Measurements from ENCODE around the gene ZNF566.
"Not testable (repeated sequence)": the region's sequence is repeated elsewhere in the genome, so short reads cannot be mapped to it uniquely, and the experiment has no call there.

ZNF566 gene

GRCh38 chr19:36489118-36489919, at the start of gene ZNF566:
Gene ZNF566, minus strand, starts transcription at chr19:36489561. Its CDS starts 13,004 bp downstream, at chr19:36476557.
- DNase-seq (ENCODE audit: low read depth, low spot score) = peak; percentile 94
- H3K27ac ChIP-seq = peak within 1 kb of the TSS; percentile 86

DNA sequence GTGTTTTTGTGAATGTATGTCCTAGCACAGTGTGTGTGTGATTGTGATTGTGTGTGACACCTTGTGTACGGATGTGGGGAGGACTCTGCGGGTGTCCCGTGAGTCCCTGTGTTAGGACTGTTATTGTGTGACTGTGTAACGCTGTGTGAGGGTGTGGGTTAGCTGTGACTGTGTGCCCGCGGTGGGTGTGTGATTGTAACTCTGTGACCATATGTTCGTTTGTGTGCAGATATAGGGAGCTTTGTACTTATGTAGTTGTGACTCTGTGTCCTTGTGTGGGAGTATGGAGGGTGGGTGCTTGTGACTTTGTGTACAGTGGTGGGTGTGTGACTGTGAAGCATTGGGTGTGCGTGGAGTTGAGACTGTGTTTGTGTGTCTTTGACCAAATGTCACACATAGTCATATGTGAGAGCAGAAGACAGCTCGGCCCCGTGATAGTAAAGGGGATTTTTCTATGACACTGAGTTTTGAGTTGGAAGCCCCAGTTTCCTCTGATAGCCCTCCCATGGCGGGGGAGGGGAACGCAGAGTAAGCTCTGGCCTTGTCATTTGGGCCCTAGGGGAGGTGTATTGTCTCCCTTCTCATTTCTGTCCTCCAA, 39.7 kb upstream of the ZNF566 start:
- DNase-seq (ENCODE audit: low read depth, low spot score) = no peak
- peak overlapping the region; percentile 81 for H3K27ac ChIP-seq

DNA sequence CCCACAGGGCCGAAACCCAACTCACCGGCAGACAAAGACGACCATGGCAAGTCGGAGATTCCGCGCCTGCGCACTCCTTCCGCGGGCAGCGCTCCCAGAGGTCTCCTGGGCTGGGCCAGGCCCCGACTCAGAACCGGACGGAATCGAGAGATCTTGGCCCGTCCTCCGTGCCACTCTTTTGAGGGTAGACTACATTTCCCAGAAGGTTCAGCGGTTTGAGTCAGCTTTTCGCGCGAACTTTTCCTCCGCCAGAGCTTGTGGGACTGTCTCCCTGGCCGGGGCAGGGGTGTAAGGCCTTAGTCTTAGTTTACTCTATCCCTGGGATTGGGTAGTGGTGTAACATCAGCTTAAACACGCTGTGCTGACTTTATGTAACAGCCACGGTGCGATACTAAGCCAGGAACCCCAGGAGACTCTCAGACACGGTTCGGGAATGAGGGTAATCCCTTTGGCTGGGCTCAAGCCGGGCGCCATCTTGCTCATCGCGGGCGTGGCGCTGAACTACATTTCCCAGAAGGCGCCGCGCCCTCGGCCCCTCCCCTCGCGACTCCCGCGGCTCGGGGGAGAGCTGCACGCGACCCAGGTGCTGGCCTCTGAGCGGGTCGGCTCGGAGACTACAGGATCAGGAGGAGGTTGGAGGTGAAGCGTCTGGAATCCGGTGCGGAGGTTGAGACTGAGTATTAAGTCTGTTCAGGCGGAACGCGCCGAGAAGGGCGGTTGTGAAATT, 39.0 kb upstream of the ZNF566 start, which contains the start of gene ZNF260:
TSS of gene ZNF260 (minus strand) at position 78 of the 727 bp plus-strand sequence. CDS start 13,033 bp downstream, outside the sequence.
- peak within 1 kb of the TSS; percentile 81 for H3K27ac ChIP-seq
- peak; percentile 84 for DNase-seq (ENCODE audit: low read depth, low spot score)

DNA sequence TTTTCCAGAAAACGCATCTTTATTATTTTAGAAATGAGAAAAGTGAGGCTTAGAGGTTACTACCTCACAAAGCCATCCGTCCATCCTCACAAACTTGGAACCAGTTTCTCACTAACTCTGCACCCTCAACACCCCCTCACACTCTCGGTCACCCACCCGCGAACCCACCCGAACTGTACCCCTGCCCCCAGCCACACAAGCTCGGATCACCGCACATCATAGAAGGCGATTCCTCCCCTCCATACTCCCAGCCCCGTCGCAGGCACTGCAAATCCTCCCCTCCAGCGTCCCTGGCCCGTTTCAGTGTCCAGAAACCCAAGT, 38.5 kb upstream of the ZNF566 start:
- no peak for DNase-seq (ENCODE audit: low read depth, low spot score)

GRCh38 chr19:36527341-36527740, 38.0 kb upstream of the ZNF566 start:
- no peak for DNase-seq (ENCODE audit: low read depth, low spot score)

More for the DNA sequence above, 38.5 kb upstream of the ZNF566 start:
- H3K27ac ChIP-seq = peak overlapping the region; percentile 81

DNA sequence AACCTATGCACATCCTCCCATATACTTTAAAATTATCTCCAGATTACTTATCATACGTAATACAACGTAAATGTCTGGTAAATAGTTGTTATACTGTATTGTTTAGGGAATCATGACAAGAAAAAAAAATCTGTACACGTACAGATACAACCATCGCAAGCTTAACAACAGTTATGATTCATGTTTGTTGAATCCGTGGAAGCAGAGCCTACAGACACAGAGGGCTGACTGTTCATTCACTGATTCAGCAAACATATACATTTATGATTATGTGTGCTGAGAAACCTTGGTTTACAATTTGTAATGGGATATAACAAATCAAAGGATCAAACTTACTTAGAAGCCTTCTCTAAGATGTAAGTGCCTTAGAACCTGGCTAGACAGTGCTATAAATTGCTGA, 37.2 kb upstream of the ZNF566 start:
- peak overlapping the region; percentile 81 for H3K27ac ChIP-seq
- peak; percentile 20 for DNase-seq (ENCODE audit: low read depth, low spot score)

More at GRCh38 chr19:36527341-36527740, 38.0 kb upstream of the ZNF566 start:
- H3K27ac ChIP-seq = peak overlapping the region; percentile 81

- no peak overlapping the region for H3K27ac ChIP-seq
- no peak for DNase-seq (ENCODE audit: low read depth, low spot score)
Observed at GRCh38 chr19:36524617-36525016, 35.3 kb upstream of the ZNF566 start.

GRCh38 chr19:36514012-36514612, 24.8 kb upstream of the ZNF566 start:
- H3K27ac ChIP-seq = no peak overlapping the region
- DNase-seq (ENCODE audit: low read depth, low spot score) = no peak

- no peak for DNase-seq (ENCODE audit: low read depth, low spot score)
- no peak overlapping the region for H3K27ac ChIP-seq
Observed at GRCh38 chr19:36508325-36508724, 19.0 kb upstream of the ZNF566 start.

- no peak overlapping the region for H3K27ac ChIP-seq
Observed at GRCh38 chr19:36501973-36502372, 12.6 kb upstream of the ZNF566 start.

DNA sequence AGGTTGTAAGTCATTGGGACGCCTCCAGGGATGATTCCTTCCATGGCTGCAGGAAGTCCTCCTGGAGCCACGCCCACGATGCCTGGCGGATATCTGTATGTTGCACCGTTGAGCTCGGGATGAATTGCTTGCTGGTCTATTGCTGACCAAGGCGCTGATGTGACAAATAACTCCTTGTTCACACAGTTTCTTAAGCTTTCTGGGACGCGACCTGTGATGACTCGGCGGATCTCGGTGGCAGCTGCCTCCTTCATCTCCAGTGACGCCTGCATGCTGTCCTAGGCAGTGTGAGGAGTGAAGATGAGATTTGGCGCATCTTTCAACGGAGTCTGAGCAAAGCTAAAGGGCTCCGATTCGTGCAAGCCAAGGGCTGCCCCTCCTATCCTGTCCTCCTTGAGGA, 7.6 kb upstream of the ZNF566 start:
- H3K27ac ChIP-seq = no peak overlapping the region
- DNase-seq (ENCODE audit: low read depth, low spot score) = no peak

More at GRCh38 chr19:36501973-36502372, 12.6 kb upstream of the ZNF566 start:
- DNase-seq (ENCODE audit: low read depth, low spot score) = no peak

DNA sequence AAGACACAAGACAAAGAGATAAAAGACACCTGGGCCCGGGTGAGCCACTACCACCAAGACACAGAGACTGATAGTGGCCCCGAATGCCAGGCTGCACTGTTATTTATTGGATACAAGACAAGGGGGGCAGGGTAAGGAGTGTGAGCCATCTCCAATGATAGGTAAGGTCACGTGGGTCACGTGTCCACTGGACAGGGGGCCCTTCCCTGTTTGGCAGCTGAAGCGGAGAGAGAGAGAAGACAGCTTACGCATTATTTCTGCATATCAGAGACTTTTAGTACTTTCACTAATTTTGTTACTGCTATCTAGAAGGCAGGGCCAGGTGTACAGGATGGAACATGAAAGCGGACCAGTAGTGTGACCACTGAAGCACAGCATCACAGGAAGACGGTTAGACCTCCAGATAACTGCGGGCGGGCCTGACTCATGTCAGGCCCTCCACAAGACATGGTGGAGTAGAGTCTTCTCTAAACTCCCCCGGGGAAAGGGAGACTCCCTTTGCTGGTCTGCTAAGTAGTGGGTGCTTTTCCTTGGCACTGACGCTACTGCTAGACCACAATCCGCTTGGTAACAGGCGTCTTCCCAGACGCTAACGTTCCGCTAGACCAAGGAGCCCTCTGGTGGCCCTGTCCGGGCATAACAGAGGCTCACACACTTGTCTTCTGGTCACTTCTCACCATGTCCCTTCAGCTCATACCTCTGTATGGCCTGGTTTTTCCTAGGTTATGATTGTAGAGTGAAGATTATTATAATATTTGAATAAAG, 3.5 kb upstream of the ZNF566 start:
- DNase-seq (ENCODE audit: low read depth, low spot score) = peak; percentile 14
- not testable (repeated sequence) for H3K27ac ChIP-seq

GRCh38 chr19:36490846-36491245, 1.5 kb upstream of the ZNF566 start:
- not testable (repeated sequence) for DNase-seq (ENCODE audit: low read depth, low spot score); H3K27ac ChIP-seq

DNA sequence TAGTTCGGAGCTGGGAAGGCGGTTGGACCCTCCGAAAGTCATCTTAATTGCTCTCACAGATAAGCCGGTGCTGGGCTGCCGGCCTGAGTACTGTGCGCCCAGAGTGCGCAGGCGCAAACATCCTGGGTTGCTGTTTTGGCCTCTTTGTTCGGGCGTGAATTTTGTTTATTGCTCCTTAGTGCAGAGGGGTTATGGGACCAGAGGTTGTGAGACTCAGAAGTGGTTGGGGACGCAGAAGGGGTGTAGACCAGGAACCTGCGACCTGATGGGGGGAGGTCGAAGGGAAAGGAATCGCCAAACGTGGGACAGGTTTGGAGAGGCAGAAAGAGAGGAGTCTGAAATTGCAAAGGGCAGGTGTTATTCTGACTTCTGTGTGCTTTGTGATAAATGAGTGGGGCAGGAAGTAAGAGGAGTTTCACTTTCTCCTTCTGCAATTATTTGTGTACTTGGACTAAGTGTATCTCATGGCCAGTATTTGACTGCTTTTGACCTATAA, 607 bp upstream of the ZNF566 start:
- peak overlapping the region; percentile 86 for H3K27ac ChIP-seq
- DNase-seq (ENCODE audit: low read depth, low spot score) = peak; percentile 48

DNA sequence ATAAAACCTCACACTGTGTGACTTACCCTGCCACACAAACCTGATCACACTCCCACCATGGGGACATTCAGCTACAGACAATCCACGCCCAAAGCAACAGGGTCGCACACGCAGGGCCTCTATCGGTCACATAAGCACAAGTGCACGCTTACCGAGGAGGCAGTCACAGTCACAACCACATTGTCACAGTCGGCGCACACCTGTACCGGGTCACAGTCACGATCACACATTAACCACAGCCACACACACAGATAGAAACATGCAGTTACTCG, 579 bp downstream of the ZNF566 start:
- DNase-seq (ENCODE audit: low read depth, low spot score) = peak; percentile 1
- H3K27ac ChIP-seq = peak overlapping the region; percentile 86

DNA sequence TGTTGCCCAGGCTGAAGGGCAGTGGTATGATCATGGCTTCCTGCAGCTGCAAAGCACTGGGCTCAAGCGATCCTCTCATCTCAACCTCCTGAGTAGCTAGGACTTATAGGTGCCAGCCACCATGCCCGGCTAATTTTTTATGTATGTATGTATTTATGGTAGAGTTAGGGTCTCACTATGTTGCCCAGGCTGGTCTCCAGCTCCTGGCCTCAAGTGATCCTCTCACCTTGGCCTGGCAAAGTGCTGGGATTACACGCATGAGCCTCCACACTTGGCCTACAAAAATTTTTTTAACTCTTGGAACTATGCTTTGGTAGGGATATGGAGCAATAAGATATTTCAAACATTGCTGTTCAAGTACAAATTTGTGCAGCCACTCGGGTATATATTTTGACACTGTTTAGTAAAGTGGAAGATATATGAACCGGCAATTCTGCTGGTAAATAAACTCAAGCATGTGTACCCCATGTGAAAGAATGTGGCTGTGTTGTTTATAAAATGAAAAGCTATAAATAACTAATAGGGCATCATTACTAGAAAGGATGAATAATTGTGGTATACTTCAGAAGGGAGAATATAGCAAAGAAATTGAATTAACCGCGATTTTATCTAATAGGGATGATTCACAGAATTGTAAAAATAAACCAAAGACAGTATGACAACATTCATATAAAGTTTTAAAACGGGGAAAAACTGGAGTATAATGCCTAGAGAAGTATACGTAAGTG, 1.1 kb downstream of the ZNF566 start:
- H3K27ac ChIP-seq = peak overlapping the region; percentile 86
- no peak for DNase-seq (ENCODE audit: low read depth, low spot score)

DNA sequence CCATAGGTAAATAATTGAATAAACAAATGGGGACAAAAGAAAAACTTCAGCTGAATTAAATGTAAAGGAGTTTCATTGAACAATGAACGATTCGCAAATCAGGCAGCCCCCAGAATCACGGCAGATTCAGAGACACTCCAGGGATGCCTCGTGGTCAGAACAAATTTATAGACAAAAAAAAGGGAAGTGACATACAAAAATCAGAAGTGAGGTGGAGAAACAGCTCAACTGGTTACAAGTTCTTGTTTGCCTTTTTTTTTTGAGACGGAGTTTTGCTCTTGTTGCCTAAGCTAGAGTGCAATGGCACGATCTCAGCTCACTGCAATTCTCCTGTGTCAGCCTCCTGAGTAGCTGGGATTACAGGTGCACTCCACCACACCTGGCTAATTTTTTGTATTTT, 5.7 kb downstream of the ZNF566 start:
- peak overlapping the region; percentile 41 for H3K27ac ChIP-seq
- DNase-seq (ENCODE audit: low read depth, low spot score) = no peak

DNA sequence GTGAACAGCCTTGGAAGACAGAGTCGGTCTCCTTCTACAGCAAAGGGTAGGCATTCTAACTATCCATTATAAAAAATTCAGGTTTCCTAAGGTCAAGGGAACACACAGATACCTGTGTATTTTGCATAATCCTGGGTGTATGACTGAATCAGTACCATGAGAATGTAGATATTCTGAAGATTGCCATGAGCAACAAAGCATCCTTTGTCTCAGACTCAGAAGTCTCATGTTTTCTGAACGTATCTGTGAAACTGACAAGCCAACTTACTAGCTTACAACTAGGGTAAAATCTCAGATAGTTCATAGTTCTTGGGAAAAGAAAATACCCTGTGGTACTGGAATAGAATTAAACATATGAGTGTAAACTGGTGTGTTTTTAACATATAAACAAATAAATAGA, 6.5 kb downstream of the ZNF566 start:
- DNase-seq (ENCODE audit: low read depth, low spot score) = peak; percentile 29
- H3K27ac ChIP-seq = peak overlapping the region; percentile 41

DNA sequence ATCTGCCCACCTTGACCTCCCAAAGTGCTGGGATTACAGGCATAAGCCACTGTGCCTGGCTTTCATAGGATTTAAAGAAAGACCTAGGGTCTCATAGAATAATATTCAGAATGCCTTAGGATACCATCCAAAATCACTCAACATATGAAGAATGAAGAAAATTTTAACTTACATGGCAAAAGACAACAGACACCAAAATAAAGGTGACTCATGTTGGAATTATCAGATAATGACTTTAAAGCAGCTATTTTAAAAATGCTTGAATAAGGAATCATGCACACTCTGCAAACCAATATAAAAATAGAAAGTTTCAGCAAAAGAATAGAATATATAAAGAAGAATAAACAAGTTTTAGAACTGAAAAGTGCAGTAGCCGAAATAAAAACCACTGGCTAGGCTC, 29.3 kb downstream of the ZNF566 start:
- H3K27ac ChIP-seq = no peak overlapping the region
- DNase-seq (ENCODE audit: low read depth, low spot score) = no peak
